Upper lobe of left lung (tissue), 4 donors: ENCODE results near the gene CAST.

ENCODE experiments used
- POLR2A ChIP-seq, 4 donors: fragments of 450-650 bp; IDR thresholded peaks; one replicate each; pipeline ENCODE4 v1.5.1; 2016 to 2017; ENCODE audit warnings: antibody characterized with exemption in 4 of 4, mild to moderate bottlenecking in 2 of 4
- POLR2AphosphoS5 ChIP-seq, 2 donors: sonication (generic); formaldehyde crosslinking; IDR thresholded peaks; one replicate each; pipeline ENCODE4 v1.5.1; 2017; ENCODE audit warnings: antibody characterized with exemption in 2 of 2
- TF ChIP-seq, protein P1 (sequence below), 6 experiments: fragments of 450-650 bp in 4 of 6; fragments of 200-600 bp in 2 of 6; sonication (generic) in 2 of 6; IDR thresholded peaks; one replicate each; pipeline ENCODE4 v1.5.1; 2016 to 2019; ENCODE audit warnings: antibody characterized with exemption in 6 of 6

DNA sequence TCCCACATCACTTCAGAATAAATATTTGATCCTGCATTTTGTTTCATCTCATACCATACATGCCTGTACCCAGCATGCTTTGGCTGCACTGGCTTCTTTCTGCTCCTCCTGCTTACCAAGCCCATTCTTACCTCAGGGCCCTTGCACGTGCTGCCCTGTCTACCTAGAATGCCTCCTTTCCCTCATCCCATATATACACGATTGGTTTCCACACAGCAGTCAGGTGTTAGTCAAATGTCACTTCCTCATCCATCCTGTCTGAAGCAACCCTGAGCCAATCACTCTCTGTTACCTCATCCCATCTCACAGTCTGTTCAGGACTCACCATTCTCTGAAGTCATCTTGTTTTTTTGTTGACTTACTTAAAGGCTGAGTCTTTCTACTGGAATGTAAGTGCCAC is 30.3 kb downstream of the CAST start:
- TF ChIP-seq, protein P1, sequence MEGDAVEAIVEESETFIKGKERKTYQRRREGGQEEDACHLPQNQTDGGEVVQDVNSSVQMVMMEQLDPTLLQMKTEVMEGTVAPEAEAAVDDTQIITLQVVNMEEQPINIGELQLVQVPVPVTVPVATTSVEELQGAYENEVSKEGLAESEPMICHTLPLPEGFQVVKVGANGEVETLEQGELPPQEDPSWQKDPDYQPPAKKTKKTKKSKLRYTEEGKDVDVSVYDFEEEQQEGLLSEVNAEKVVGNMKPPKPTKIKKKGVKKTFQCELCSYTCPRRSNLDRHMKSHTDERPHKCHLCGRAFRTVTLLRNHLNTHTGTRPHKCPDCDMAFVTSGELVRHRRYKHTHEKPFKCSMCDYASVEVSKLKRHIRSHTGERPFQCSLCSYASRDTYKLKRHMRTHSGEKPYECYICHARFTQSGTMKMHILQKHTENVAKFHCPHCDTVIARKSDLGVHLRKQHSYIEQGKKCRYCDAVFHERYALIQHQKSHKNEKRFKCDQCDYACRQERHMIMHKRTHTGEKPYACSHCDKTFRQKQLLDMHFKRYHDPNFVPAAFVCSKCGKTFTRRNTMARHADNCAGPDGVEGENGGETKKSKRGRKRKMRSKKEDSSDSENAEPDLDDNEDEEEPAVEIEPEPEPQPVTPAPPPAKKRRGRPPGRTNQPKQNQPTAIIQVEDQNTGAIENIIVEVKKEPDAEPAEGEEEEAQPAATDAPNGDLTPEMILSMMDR (IDR thresholded peaks at IDR 0.05), result no peak
- TF ChIP-seq POLR2A (IDR thresholded peaks at IDR 0.05) (no peak), POLR2AphosphoS5 (IDR thresholded peaks at IDR 0.05) (peak in 1 of 2 donors; percentile 40)
